Tibial nerve (tissue), 4 donors: ENCODE measurements around the gene MAP3K21. TPM values are rescaled to one million over a fixed set of nuclear protein-coding genes. Genes with fewer than 3 reads are reported as not detected.

Experiments
- DNase-seq, 2 donors: peaks; one replicate each; pipeline ENCODE4 v3.0.0-alpha.2; 2019; ENCODE audit warnings: low spot score in 2 of 2
- H3K27ac ChIP-seq, 4 donors: fragments of 200-600 bp; sonication (generic) in 3 of 4; one replicate each; pipeline ENCODE4 v1.5.1; 2017 to 2019; ENCODE audit warnings: mild to moderate bottlenecking in 1 of 4
- H3K27me3 ChIP-seq, 2 donors: fragments of 200-600 bp; sonication (generic) in 1 of 2; one replicate each; pipeline versions ENCODE4 v1.5.1 to v1.6.0; 2017 to 2019
- H3K36me3 ChIP-seq, 3 donors: fragments of 200-600 bp; sonication (generic); one replicate each; pipeline ENCODE4 v1.5.1; 2018 to 2019
- H3K4me1 ChIP-seq, 4 donors: fragments of 200-600 bp; sonication (generic) in 3 of 4; one replicate each; pipeline ENCODE4 v1.5.1; 2017 to 2019
- H3K4me3 ChIP-seq, 4 donors: fragments of 200-600 bp; sonication (generic) in 3 of 4; one replicate each; pipeline ENCODE4 v1.5.1; 2017 to 2019; ENCODE audit warnings: mild to moderate bottlenecking in 1 of 4, moderate library complexity in 1 of 4
- H3K9me3 ChIP-seq, 4 donors: fragments of 200-600 bp; sonication (generic) in 3 of 4; one replicate each; pipeline ENCODE4 v1.5.1; 2017 to 2019
- EP300 ChIP-seq, 2 donors: sonication (generic); formaldehyde crosslinking; IDR thresholded peaks; one replicate each; pipeline ENCODE4 v1.6.1; 2017; ENCODE audit warnings: antibody characterized with exemption in 2 of 2, mild to moderate bottlenecking in 1 of 2
- POLR2A ChIP-seq, 2 donors: fragments of 450-650 bp; IDR thresholded peaks; one replicate each; pipeline ENCODE4 v1.6.1; 2017; ENCODE audit warnings: antibody characterized with exemption in 2 of 2, mild to moderate bottlenecking in 2 of 2, moderate library complexity in 2 of 2
- WGBS, 2 donors: methylation state at CpG; one replicate each; pipeline ENCODE4 v1.1.5; 2018; 5-methylcytosine and 5-hydroxymethylcytosine counted together
- total RNA-seq, 4 donors: library from RNA; depleted of rRNA; stranded (reverse); fragments of >200 nt; gene quantifications; one replicate each; pipeline ENCODE4 v1.1.0, GENCODE V29; 2016
- TF ChIP-seq, protein P1 (sequence below), 5 experiments: fragments of 200-600 bp in 3 of 5; fragments of 450-650 bp in 2 of 5; sonication (generic) in 3 of 5; IDR thresholded peaks; one replicate each; pipeline ENCODE4 v1.5.1; 2016 to 2019; ENCODE audit warnings: antibody characterized with exemption in 5 of 5, mild to moderate bottlenecking in 3 of 5, moderate library complexity in 2 of 5

MAP3K21 gene
- total RNA-seq, 4 donors from 2014 or later = 1.1 to 3.3 (median 1.8) TPM

DNA sequence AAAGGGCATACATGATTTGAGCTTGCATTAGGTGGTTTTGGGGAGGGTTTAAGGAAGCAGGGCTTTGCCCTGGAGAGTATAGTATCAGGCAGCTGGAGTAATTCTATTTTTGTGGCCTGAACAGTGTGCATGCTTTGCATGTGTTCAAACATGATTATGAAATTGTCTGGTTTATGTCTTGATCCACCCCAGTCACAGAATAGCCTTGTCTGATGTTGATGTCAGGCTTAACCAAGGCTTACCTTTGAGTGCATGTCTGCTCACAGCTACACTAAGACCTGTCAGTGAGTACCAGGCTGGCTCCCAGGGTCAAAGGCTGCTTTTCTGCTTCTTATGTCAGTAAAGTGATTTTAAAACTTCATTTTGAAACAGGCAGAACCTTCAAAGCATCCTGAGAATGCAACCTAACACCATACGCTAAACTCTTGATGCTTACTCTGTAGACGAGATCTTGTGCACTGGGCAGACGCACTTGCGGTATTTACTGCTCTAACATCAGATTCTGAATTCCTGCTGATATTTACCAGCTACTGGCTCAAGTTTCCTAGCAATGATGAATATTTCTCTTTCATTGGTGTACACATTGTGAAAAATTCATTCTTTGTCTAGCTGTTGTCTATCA lies 78.9 kb downstream of the MAP3K21 start:
- TF ChIP-seq EP300 (IDR thresholded peaks at IDR 0.05) = peak in 1 of 2 donors; percentile 45
- TF ChIP-seq, protein P1, sequence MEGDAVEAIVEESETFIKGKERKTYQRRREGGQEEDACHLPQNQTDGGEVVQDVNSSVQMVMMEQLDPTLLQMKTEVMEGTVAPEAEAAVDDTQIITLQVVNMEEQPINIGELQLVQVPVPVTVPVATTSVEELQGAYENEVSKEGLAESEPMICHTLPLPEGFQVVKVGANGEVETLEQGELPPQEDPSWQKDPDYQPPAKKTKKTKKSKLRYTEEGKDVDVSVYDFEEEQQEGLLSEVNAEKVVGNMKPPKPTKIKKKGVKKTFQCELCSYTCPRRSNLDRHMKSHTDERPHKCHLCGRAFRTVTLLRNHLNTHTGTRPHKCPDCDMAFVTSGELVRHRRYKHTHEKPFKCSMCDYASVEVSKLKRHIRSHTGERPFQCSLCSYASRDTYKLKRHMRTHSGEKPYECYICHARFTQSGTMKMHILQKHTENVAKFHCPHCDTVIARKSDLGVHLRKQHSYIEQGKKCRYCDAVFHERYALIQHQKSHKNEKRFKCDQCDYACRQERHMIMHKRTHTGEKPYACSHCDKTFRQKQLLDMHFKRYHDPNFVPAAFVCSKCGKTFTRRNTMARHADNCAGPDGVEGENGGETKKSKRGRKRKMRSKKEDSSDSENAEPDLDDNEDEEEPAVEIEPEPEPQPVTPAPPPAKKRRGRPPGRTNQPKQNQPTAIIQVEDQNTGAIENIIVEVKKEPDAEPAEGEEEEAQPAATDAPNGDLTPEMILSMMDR (IDR thresholded peaks at IDR 0.05) = no peak
- TF ChIP-seq POLR2A (IDR thresholded peaks at IDR 0.05) = no peak

DNA sequence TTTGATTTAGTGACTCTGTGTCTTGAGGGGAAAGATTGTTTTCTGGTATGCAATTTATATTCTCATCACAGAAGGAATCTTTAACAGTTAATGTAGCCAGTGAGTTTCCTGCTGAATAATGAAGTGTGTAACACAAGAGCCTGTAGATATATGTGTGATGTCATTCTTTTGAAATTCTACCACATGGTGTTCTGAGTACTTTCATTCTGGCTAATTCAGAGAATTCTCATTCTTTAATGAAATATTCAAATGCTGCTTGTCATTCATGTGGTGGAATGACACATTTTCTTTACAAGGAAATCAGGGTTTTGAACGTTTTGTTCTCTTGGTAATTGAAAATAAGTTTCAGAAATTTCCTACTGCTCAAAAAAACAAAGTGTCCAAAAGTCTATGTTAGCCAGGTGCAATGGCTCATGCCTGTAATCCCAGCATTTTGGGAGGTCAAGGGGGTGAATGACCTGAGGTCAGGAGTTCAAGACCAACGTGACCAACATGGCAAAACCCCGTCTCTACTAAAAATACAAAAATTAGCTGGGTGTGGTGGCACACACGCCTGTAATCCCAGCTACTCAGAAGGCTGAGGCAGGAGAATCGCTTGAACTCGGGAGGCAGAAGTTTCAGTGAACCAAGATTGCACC lies 79.6 kb downstream of the MAP3K21 start:
- WGBS, 2 donors = 52 to 57% methylated on average over 6 of the region's 6 CpGs
- TF ChIP-seq, protein P1 (IDR thresholded peaks at IDR 0.05) = no peak
- peak in 1 of 2 donors; percentile 26 for TF ChIP-seq EP300 (IDR thresholded peaks at IDR 0.05)
- no peaks in the 10 kb centered on the region for H3K27me3 ChIP-seq
- peaks cover 0 to 16% (median 0%) of the 10 kb centered on the region in 4 donors for H3K9me3 ChIP-seq
- H3K4me3 ChIP-seq = no peak overlapping the region
- no peaks in the 10 kb centered on the region for H3K36me3 ChIP-seq
- DNase-seq = no peak
- H3K4me1 ChIP-seq = peaks cover 0 to 7% (median 0%) of the 10 kb centered on the region in 4 donors
- peak overlapping the region; percentile 42 to 89 (median 66) for H3K27ac ChIP-seq

More for the DNA sequence above, 78.9 kb downstream of the MAP3K21 start:
- Histone ChIP-seq H3K4me3 (no peak overlapping the region), H3K4me1 (peaks cover 0 to 7% (median 0%) of the 10 kb centered on the region in 4 donors), H3K9me3 (peaks cover 0 to 16% (median 0%) of the 10 kb centered on the region in 4 donors), H3K27ac (peak overlapping the region; percentile 10 to 89 (median 60)), H3K27me3 (no peaks in the 10 kb centered on the region), H3K36me3 (no peaks in the 10 kb centered on the region)
- no peak for DNase-seq
- WGBS, 2 donors = 22 to 48% methylated on average over 4 of the region's 4 CpGs

GRCh38 chr1:233409540-233409939 lies 82.0 kb downstream of the MAP3K21 start:
- no peaks in the 10 kb centered on the region for H3K36me3 ChIP-seq
- no peak for DNase-seq
- no peak overlapping the region for H3K4me3 ChIP-seq
- H3K9me3 ChIP-seq = peaks cover 0 to 16% (median 0%) of the 10 kb centered on the region in 4 donors
- H3K27me3 ChIP-seq = no peaks in the 10 kb centered on the region
- H3K4me1 ChIP-seq = peaks cover 0 to 7% (median 0%) of the 10 kb centered on the region in 4 donors
- TF ChIP-seq, protein P1 (IDR thresholded peaks at IDR 0.05) = no peak
- no peak for TF ChIP-seq POLR2A (IDR thresholded peaks at IDR 0.05)
- TF ChIP-seq EP300 (IDR thresholded peaks at IDR 0.05) = no peak
- peak overlapping the region in 1 of 4 donors; percentile 12 for H3K27ac ChIP-seq
- WGBS, 2 donors = 46 to 52% methylated on average over 2 of the region's 2 CpGs

DNA sequence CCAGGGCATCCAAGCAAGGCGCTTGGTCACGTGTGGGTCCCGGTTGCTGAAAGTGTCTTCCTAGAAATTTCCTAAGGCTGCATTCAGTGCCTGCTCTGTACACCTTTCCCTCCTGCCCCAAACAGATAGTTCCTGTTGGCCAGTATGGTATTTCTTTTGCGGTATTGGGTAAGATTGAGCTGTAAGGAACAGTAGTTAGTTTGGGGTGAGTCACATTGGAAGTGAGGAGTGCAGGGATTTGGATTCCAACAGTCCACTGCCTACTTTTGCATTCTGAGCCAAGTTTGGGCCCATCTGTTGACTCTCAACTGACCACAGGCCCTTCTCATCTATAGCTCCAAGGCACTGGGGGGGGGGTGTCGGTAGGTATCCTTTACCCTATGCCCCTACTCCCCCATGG lies 83.4 kb downstream of the MAP3K21 start:
- no peak overlapping the region for H3K4me3 ChIP-seq
- DNase-seq = no peak
- no peaks in the 10 kb centered on the region for H3K27me3 ChIP-seq
- no peaks in the 10 kb centered on the region for H3K36me3 ChIP-seq
- 70 to 76% methylated on average over 5 of the region's 5 CpGs for WGBS, 2 donors
- peaks cover 0 to 6% (median 0%) of the 10 kb centered on the region in 4 donors for H3K4me1 ChIP-seq
- H3K9me3 ChIP-seq = peaks cover 0 to 16% (median 0%) of the 10 kb centered on the region in 4 donors
- no peak for TF ChIP-seq POLR2A (IDR thresholded peaks at IDR 0.05)
- TF ChIP-seq EP300 (IDR thresholded peaks at IDR 0.05) = no peak
- TF ChIP-seq, protein P1 (IDR thresholded peaks at IDR 0.05) = no peak
- no peak overlapping the region for H3K27ac ChIP-seq

GRCh38 chr1:233412812-233413211 lies 85.3 kb downstream of the MAP3K21 start:
- TF ChIP-seq, protein P1 (IDR thresholded peaks at IDR 0.05) = no peak
- no peak for TF ChIP-seq EP300 (IDR thresholded peaks at IDR 0.05)
- no peak for TF ChIP-seq POLR2A (IDR thresholded peaks at IDR 0.05)

More at GRCh38 chr1:233412812-233413211, 85.3 kb downstream of the MAP3K21 start:
- Histone ChIP-seq H3K27ac (no peak overlapping the region), H3K36me3 (no peaks in the 10 kb centered on the region), H3K9me3 (peaks cover 0 to 10% (median 0%) of the 10 kb centered on the region in 4 donors), H3K4me3 (no peak overlapping the region), H3K4me1 (no peaks in the 10 kb centered on the region), H3K27me3 (no peaks in the 10 kb centered on the region)
- no peak for DNase-seq
- WGBS, 2 donors = 80 to 83% methylated on average over 2 of the region's 2 CpGs
